OCI-M1 (cell line): ENCODE results near the gene CAVIN1.
"Not testable (repeated sequence)": the region's sequence is repeated elsewhere in the genome, so short reads cannot be mapped to it uniquely, and the experiment has no call there.

ENCODE experiments used
- DNase-seq: peaks from one replicate; lab custom pipeline; 2025; lab: John Stamatoyannopoulos, UW

Gene CAVIN1

DNA sequence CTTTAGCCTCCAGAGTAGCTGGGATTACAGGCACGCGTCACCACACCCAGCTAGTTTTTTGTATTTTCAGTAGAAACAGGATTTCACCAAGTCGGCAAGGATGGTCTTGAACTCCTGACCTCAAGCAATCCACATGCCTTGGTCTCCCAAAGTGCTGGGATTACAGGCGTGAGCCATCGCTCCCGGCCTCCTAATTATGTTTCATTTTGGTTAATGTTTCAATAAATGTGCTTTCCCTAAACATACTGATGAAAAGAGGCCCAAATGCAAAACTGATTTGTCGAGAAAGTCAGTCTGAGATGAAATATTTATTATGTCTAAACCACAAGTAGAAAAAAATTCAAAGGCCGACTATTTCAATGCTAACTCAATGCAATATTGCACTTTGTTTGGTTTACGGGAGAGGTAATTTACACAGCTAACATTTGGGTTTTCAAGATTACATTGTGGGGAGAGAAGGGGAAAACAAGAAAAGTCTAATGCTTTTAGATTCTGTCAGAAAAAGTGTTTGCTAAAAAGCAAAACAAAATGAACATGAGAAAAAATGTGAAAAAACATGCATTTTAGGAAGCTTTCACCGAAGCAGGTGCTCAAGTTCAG, 44.6 kb downstream of the CAVIN1 start:
- DNase-seq: no peak

DNA sequence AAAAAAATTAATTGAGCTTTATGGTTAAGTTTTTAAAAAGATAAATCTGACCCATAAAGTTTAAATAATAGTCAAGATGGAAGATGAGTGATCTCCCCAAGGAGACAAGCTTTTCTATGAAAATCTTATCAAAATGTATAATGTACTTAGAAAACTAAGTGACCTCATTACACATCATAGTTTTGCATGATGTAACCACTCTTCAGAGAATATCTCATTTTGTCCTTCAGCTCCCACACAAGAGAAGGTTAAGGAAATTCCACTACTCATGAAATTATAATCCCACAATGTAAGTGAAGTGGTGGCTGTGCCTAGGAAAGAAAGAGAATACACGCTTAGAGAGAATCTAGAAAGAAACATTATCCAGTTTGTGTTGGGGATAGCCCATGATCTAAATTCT, 49.2 kb downstream of the CAVIN1 start:
- no peak for DNase-seq

DNA sequence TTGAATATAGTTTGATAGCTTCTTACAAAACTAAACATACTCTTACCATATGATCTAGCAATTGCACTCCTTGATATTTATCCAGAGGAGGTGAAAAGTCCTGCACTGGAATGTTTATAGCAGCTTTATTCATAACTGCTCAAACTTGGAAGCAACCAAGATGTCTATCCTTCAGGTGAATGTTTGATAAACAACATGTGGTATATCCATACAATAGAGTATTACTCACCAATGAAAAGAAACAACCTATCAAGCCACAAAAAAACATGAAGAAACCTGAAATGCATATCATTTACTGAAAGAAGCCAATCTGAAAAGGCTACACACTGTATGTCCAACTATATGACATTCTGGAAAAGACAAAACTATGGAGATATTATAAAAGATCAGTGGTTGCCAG, 50.9 kb downstream of the CAVIN1 start:
- DNase-seq: no peak

DNA sequence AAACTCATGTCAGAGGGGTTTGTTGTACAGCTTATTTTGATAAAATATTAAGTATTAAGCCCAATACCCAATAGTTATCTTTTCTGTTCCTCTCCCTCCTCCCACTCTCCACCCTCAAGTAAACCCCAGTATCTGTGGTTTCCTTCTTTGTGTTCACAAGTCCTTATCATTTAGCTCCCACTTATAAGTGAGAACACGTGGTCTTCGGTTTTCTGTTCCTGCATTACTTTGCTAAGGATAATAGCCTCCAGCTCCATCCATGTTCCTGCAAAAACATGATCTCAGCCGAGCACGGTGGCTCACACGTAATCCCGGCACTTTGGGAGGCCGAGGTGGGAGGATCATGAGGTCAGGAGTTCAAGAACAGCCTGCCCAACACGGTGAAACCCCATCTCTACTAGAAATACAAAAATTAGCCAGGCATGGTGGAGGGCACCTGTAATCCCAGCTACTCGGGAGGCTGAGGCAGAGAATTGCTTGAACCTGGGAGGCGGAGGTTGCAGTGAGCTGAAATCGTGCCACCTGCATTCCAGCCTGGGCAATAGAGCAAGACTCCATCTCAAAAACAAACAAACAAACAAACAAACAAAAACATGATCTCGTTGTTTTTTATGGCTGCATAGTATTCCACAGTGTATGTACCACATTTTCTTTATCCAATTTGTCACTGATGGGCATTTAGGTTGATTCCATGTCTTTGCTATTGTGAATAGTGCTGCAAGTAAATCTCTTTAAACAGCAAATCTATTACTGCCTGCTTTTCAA, 54.1 kb downstream of the CAVIN1 start:
- DNase-seq: not testable (repeated sequence)

DNA sequence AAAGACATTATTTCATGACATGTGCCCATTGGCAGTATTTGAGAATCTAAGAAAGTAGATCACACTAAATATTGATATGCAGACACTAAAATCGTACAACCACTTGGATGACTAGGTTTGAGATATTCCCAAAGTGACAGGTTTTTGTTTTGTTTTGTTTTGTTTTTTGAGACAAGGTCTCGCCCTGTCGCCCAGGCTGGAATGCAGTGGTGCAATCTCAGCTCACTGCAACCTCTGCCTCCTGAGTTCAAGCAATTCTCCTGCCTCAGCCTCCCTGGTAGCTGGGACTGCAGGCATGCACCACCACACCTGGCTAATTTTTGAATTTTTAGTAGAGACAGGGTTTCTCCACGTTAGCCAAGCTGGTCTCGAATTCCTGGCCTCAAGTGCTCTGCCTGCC, 54.7 kb downstream of the CAVIN1 start:
- DNase-seq: not testable (repeated sequence)

DNA sequence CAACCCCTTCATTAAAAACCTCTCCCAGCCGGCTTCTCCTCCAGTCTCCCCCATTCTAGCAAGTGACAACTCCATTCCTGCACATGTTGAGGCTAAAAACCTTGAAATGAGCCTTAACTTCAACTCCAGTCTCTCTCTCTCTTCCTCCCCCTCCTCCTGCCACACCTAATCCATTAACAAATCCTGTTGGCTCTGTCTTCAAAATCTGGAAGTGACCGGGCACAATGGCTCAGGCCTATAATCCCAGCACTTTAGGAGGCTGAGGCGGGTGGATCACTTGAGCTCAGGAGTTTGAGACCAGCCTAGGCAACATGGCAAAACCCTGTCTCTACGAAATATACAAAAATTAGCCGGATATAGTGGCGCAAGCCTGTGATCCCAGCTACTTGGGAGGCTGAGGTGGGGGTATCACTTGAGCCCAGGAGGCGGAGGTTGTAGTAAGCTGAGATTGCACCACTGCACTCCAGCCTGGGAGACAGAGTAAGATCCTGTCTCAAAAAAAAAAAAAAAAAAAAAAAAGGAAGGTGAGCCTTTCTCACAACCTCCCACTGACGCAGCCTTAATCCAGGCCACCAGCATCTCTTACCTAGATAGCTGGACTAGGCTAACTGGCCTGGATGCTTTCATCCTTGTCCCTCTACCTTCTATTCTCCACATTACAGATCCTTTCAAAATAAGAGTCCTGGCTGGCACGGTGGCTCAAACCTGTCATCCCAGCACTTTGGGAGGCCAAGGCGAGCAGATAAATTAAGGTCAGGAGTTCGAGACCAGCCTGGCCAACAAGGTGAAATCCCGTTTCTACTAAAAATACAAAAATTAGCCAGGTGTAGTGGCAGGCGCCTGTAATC, 56.7 kb downstream of the CAVIN1 start:
- DNase-seq: not testable (repeated sequence)

DNA sequence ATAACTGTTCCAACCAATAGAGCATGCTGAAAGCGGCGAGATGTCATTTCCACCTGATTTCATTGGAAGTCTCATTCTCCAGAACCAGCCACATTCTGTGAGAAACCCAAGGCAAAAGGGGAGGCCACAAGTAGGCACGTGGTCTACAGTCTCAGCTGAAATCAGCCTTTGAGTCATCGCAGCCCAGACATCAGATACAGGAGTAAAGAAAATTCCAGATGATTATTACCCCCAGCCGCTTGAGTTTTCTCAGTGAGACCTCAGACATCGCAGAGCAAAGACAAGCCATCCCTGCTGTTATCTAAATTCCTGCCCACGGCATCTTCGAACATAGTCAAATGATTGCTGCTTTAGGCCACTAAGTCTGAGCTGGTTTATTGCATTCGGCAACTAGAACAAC, 57.9 kb downstream of the CAVIN1 start:
- DNase-seq: no peak

DNA sequence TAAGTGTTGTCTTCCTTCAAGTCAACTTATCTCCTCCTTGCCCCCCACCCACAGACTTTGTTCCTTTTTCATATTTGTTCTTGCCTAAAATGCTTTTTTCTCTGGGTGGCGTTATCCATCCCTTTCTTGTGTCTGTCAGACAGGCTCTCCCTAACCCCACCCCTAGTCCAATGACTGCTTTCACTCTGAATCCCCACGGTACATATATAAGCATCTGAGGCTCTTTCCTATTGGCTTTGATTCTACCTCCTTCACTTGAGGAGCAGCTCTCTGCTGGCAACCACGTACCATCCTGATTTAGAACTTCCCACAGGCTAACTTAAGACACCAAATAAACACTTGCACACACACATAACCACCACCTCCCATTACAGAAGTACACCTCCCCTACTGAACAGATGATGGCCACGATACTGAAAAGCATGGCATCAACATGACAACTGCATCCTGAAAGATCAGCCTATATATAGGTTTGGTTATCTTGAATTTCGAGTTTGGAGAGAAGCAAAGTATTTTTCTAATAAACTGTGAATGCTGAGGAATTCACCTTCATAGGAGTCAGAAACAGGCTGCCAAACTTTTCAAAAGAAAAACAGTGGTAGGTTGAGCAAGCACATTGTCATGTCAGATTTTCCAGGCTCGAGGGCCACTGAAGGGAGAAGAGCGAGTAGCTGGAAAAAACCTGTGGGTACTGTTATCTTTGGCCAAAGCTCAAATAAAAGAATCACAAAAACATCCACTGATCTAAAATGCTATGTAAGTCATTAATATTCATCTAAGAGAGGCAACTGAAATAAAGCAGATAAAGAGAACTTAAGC, 59.1 kb downstream of the CAVIN1 start:
- peak; percentile 62 for DNase-seq

DNA sequence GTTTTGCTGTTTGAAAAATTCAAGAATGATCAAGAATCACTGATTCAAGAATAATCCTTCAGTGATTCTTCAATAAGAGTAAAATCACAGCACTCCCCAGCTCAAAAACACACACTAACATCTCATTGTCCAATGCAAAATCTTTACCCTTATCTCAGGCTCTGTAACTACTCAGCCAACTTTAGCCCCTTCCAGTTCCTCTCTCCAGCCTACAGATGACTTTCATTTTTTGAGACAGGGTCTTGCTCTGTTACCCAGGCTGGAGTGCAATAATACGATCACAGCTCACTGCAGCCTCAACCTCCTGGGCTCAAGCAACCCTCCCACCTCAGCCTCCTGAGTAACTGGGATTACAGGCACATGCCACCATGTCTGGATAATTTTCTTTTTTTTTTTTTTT, 59.8 kb downstream of the CAVIN1 start:
- DNase-seq: no peak

DNA sequence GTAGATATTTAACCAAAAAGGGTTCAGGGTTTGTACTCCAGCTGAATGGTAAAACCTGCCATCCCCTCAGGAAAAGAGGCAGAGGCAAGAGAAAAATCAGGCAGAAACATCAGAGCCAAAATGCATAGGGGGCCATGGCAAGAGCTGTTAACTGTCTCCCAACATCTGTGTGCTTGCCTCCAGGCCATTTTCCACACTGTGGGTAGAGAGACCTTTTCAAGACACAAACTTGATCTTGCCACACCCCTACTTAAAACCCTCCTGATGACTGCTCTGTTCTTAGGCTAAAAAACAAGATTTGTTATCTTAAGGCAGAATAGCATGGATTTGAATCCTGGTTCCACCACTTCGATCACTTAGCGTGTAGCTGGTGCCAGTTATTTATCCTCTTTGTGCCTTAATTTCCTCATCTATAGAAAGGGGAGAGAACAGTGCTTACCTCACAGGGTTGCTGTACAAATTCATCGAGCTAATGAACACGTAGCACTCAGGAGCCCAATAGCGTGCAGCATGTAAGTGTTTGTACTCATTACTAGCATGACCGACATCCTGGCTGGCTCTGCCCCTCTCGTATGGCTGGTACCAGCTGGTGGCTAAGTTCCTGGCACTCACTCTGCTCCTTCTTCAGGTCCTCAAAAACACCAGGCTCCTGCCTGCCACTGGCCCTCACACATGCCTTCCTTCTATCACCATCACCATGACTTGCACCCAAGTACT, 60.7 kb downstream of the CAVIN1 start:
- DNase-seq: no peak

DNA sequence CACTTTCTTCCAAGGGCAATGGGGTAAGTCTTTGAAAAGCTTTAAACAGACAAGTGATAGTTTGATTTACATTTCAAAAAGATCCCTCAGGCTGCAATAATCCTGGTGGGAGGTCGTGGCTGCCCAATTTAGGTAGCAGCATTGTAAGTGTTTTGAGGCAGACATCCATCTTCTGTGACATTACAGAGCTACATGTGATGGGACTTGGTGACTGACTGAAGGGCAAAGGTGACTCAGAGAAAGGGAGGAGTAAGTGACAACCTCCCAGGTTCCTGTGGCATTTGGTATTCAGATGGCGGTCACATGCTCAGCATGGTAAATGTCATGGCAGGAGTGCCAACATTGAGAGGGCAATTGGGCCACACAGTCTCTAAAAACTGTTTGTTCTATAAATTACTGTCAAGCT, 61.3 kb downstream of the CAVIN1 start:
- DNase-seq: no peak

DNA sequence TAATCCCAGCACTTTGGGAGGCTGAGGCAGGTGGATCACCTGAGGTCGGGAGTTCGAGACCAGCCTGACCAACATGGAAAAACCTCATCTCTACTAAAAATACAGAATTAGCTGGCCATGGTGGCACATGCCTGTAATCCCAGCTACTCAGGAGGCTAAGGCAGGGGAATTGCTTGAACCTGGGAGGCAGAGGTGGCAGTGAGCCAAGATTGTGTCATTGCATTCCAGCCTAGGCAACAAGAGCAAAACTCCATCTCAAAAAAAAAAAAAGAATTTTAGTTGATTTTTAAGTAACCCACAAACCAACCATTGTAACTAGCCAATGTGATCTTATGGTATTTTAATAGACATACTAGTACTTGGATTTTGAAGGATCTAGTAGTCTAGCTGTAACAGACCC, 62.7 kb downstream of the CAVIN1 start:
- not testable (repeated sequence) for DNase-seq

DNA sequence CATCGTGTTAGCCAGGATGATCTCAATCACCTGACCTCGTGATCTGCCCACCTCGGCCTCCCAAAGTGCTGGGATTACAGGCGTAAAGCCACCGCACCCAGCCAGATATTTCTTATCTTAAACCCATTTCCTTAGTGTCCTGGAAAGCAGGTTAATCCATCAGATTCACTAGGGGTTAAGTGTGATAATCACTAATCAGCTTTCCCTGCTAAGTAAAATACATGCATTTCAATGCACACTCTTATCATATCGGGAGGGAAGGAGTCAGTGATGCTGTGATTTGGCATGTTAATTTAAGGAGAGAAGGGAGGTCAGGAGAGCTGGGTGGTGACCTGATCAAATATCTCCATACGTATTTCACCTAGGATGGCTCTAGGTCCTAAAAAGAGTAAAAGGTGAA, 63.9 kb downstream of the CAVIN1 start:
- DNase-seq: no peak

DNA sequence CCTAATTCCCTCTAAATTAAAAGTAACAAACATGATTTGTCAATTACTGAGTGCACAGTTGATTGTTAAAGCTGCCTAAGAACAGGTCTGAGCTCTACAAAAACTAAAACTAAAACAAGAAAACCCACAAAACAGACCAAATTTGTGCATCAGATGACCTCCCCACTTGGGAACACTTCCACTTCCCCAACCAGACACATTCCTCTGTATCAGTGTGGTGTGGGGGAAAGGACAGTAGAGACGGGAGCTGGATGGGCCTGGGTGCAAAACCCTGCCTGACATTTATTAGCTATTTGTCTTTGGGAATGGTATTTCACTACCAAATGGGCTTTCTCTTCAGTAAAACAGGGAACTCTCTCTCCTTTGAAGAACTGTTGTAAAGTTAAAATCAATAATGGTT, 64.6 kb downstream of the CAVIN1 start:
- no peak for DNase-seq

DNA sequence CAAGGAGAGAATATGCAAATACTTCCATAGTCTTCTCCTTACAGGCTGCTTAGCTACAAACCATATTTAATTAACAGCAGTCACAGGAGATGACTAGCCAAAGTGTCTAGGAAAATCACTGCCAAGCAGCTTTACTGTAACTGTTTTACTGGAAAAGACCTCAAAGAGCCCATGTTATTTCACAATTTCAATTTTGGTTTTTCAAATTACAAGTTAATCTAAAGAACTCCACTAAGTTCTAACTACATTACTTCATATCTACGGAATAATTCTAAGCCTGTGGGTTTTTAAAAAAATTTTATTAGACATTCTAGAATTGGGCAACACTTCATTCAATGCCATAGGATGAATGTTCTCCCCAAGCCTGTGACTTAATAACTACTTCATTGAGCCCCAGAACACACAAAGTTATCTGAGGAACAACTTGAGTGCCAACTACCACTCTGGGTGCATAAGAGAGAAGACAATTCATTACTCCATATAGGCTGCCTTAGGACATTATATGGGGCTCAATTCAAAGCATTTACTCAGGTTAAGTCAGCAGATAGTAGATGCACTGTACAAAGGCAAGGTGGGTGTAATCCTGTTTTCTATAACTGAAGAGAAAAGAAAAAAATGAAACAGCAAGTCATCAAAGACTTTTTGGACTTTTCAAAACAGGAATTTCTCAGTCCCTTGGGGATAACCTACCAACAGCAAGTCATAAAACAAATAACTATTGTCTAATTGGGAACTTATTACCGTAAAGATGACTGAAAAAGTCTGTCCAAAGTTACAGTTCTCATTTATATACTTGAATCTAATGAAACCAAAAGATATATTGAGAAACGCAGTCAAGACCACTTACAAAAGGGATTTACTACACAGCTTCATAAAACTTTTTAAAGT, 67.9 kb downstream of the CAVIN1 start:
- no peak for DNase-seq
